HepG2 (cell line): Measurements from ENCODE around the gene CYSRT1. TPM values are rescaled to one million over a fixed set of nuclear protein-coding genes. Genes with fewer than 3 reads are reported as not detected.

Experiments used
- CBX5 ChIP-seq: sonication (generic); formaldehyde crosslinking; IDR thresholded peaks from 2 replicates; pipeline ENCODE4 v1.4.0; 2020; ENCODE audit warnings: missing genetic modification reagents, borderline replicate concordance
- CEBPB ChIP-seq: IDR thresholded peaks from 2 replicates; pipeline ENCODE4 v1.6.1; 2011; ENCODE audit warnings: low read depth, low read length, improper control_type of control experiment, borderline replicate concordance
- GPN1 ChIP-seq: sonication (generic); formaldehyde crosslinking; IDR thresholded peaks from 2 replicates; pipeline ENCODE4 v1.5.1; 2020; ENCODE audit warnings: missing genetic modification reagents, borderline replicate concordance
- LCORL ChIP-seq, 2 experiments: fragments of 450-650 bp in 1 of 2; sonication (generic) in 1 of 2; formaldehyde crosslinking in 1 of 2; IDR thresholded peaks; 2 replicates each; pipeline versions ENCODE4 v1.5.0 to v1.6.1; 2017 to 2020; ENCODE audit warnings: antibody characterized with exemption in 1 of 2, missing genetic modification reagents in 1 of 2
- MTA1 ChIP-seq: sonication (generic); formaldehyde crosslinking; IDR thresholded peaks from 2 replicates; pipeline ENCODE4 v1.4.0; 2020; ENCODE audit warnings: missing genetic modification reagents, mild to moderate bottlenecking, borderline replicate concordance
- MYC ChIP-seq: sonication (generic); formaldehyde crosslinking; IDR thresholded peaks from 2 replicates; pipeline ENCODE4 v1.9.0; 2021; ENCODE audit warnings: missing genetic modification reagents, borderline replicate concordance
- NONO ChIP-seq, 2 experiments: fragments of 450-650 bp in 1 of 2; sonication (generic) in 1 of 2; formaldehyde crosslinking in 1 of 2; IDR thresholded peaks in 1 of 2; conservative IDR thresholded peaks in 1 of 2; 2 replicates each; pipeline versions ENCODE4 v1.6.1 to v1.8.0; 2017 to 2022; ENCODE audit warnings: mild to moderate bottlenecking in 1 of 2, missing genetic modification reagents in 1 of 2, moderate library complexity in 1 of 2
- SYNCRIP ChIP-seq: fragments of 200-400 bp; formaldehyde crosslinking; IDR thresholded peaks from 2 replicates; pipeline ENCODE4 v1.6.1; 2018; ENCODE audit warnings: mild to moderate bottlenecking, low read depth, low read length; ENCODE audit not compliant: insufficient read depth
- ZFP82 ChIP-seq: sonication (generic); formaldehyde crosslinking; IDR thresholded peaks from 2 replicates; pipeline ENCODE4 v1.5.1; 2020; ENCODE audit warnings: mild to moderate bottlenecking, missing genetic modification reagents, borderline replicate concordance
- ZNF263 ChIP-seq: sonication (generic); formaldehyde crosslinking; IDR thresholded peaks from 2 replicates; pipeline ENCODE4 v1.4.0; 2020; ENCODE audit warnings: missing genetic modification reagents
- ZNF543 ChIP-seq: sonication (generic); formaldehyde crosslinking; IDR thresholded peaks from 2 replicates; pipeline ENCODE4 v1.4.0; 2020; ENCODE audit warnings: mild to moderate bottlenecking, missing genetic modification reagents
- ZSCAN21 ChIP-seq: sonication (generic); formaldehyde crosslinking; IDR thresholded peaks from 2 replicates; pipeline ENCODE4 v1.8.0; 2022; ENCODE audit warnings: mild to moderate bottlenecking, missing genetic modification reagents, moderate library complexity, borderline replicate concordance
- polyA plus RNA-seq, 8 experiments: library from polyadenylated mRNA; depleted of rRNA in 3 of 8; stranded (reverse) in 7 of 8; unstranded in 1 of 8; fragments of >200 nt; fragmentation: Illumina TruSeq in 4 of 8; extraction: Trizol in 4 of 8; gene quantifications; 2 replicates each; pipeline versions ENCODE4 v1.2.1 to v1.2.3, GENCODE V29; 2011 to 2016; ENCODE audit warnings: low read depth in 4 of 8, missing spikeins in 1 of 8, mixed read lengths in 1 of 8; ENCODE audit not compliant: insufficient read depth in 1 of 8
- total RNA-seq, 5 experiments: library from RNA; depleted of rRNA; stranded (reverse); fragments of >200 nt; fragmentation: Illumina TruSeq; extraction: Trizol; gene quantifications; 2 replicates each; pipeline ENCODE4 v1.2.3, GENCODE V29; 2016; ENCODE audit warnings: low read depth in 1 of 5
- TF ChIP-seq, protein P1 (sequence below): sonication (generic); formaldehyde crosslinking; IDR thresholded peaks from 2 replicates; pipeline ENCODE4 v1.8.0; 2023; ENCODE audit warnings: mild to moderate bottlenecking, missing genetic modification reagents
- TF ChIP-seq, protein P2 (sequence below): sonication (generic); formaldehyde crosslinking; IDR thresholded peaks from 2 replicates; pipeline ENCODE4 v1.4.0; 2020; ENCODE audit warnings: missing genetic modification reagents
- TF ChIP-seq, protein P3 (sequence below): sonication (generic); formaldehyde crosslinking; IDR thresholded peaks from 2 replicates; pipeline ENCODE4 v1.4.0; 2020; ENCODE audit warnings: missing genetic modification reagents
- TF ChIP-seq, protein P4 (sequence below): sonication (generic); formaldehyde crosslinking; IDR thresholded peaks from 2 replicates; pipeline ENCODE4 v1.4.0; 2020; ENCODE audit warnings: missing genetic modification reagents, borderline replicate concordance
- TF ChIP-seq, protein P5 (sequence below): sonication (generic); formaldehyde crosslinking; IDR thresholded peaks from 2 replicates; pipeline ENCODE4 v1.8.0; 2022; ENCODE audit warnings: missing genetic modification reagents, mild to moderate bottlenecking, borderline replicate concordance

Gene CYSRT1
- total and polyA plus RNA-seq, 2 of the 13 experiments (the other 11 are each of a cell fraction or from before 2014, with no cell fraction given), result 1.5 to 2.1 TPM

DNA sequence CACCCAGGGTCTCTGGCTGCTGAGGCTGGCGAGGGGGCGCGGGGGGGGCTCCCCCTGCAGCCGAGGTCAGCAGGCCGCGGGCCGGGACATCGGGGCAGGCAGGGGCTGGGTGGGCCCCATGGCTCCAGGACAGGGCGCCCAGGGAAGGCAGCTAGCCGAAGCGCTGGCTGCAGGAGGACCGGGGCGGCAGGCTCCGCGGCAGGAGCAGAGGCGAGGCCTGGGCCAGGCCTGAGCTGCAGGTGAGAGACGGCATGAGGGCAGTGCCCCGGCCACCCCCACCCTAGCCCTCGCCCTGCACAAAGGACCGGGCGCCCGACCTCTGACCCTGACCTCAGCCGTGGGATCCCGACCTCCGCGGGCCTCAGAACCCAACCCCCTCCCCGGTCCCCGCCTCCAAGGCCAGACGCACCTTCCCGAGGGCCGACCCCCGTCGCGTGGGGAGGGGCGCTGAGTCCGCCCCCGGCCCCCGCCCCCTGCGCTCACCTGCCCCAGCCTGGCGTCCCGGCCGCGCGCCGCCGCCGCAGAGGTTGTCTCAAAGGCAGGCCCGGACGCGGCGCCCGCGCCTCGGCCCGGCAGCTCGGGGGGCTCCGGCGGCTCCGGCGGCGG lies 3.4 kb upstream of the CYSRT1 start (continued):
- TF ChIP-seq, protein P1, sequence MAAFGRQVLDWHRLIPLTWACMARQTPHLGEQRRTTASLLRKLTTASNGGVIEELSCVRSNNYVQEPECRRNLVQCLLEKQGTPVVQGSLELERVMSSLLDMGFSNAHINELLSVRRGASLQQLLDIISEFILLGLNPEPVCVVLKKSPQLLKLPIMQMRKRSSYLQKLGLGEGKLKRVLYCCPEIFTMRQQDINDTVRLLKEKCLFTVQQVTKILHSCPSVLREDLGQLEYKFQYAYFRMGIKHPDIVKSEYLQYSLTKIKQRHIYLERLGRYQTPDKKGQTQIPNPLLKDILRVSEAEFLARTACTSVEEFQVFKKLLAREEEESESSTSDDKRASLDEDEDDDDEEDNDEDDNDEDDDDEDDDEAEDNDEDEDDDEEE (CRISPR knock-in tag), result no peak
- TF ChIP-seq LCORL (IDR thresholded peaks at IDR 0.05) (no peak), LCORL (CRISPR knock-in tag; IDR thresholded peaks at IDR 0.05) (peak; percentile 29; the same call in 1 of the 2 replicates), MYC (CRISPR knock-in tag) (peak; percentile 42; the same call in 1 of the 2 replicates), ZFP82 (CRISPR knock-in tag) (peak; percentile 53; the same call in 1 of the 2 replicates), ZNF263 (CRISPR knock-in tag) (0 out of 2 replicates have a peak, but pooled peaks have one; percentile 24), CBX5 (no peak), CEBPB (no peak), GPN1 (CRISPR knock-in tag) (no peak), ZNF543 (CRISPR knock-in tag) (peak; percentile 36; the same call in 1 of the 2 replicates), MTA1 (CRISPR knock-in tag) (peak; percentile 78; the same call in 1 of the 2 replicates), ZSCAN21 (no peak), NONO (IDR thresholded peaks at IDR 0.05) (no peak), NONO (CRISPR knock-in tag; conservative IDR thresholded peaks at IDR 0.05) (0 out of 2 replicates have a peak, but pooled peaks have one; percentile 23), SYNCRIP (no peak)
- TF ChIP-seq, protein P2, sequence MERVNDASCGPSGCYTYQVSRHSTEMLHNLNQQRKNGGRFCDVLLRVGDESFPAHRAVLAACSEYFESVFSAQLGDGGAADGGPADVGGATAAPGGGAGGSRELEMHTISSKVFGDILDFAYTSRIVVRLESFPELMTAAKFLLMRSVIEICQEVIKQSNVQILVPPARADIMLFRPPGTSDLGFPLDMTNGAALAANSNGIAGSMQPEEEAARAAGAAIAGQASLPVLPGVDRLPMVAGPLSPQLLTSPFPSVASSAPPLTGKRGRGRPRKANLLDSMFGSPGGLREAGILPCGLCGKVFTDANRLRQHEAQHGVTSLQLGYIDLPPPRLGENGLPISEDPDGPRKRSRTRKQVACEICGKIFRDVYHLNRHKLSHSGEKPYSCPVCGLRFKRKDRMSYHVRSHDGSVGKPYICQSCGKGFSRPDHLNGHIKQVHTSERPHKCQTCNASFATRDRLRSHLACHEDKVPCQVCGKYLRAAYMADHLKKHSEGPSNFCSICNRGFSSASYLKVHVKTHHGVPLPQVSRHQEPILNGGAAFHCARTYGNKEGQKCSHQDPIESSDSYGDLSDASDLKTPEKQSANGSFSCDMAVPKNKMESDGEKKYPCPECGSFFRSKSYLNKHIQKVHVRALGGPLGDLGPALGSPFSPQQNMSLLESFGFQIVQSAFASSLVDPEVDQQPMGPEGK (CRISPR knock-in tag), result peak; percentile 95
- TF ChIP-seq, protein P3, sequence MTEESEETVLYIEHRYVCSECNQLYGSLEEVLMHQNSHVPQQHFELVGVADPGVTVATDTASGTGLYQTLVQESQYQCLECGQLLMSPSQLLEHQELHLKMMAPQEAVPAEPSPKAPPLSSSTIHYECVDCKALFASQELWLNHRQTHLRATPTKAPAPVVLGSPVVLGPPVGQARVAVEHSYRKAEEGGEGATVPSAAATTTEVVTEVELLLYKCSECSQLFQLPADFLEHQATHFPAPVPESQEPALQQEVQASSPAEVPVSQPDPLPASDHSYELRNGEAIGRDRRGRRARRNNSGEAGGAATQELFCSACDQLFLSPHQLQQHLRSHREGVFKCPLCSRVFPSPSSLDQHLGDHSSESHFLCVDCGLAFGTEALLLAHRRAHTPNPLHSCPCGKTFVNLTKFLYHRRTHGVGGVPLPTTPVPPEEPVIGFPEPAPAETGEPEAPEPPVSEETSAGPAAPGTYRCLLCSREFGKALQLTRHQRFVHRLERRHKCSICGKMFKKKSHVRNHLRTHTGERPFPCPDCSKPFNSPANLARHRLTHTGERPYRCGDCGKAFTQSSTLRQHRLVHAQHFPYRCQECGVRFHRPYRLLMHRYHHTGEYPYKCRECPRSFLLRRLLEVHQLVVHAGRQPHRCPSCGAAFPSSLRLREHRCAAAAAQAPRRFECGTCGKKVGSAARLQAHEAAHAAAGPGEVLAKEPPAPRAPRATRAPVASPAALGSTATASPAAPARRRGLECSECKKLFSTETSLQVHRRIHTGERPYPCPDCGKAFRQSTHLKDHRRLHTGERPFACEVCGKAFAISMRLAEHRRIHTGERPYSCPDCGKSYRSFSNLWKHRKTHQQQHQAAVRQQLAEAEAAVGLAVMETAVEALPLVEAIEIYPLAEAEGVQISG, result peak; percentile 39
- TF ChIP-seq, protein P4, sequence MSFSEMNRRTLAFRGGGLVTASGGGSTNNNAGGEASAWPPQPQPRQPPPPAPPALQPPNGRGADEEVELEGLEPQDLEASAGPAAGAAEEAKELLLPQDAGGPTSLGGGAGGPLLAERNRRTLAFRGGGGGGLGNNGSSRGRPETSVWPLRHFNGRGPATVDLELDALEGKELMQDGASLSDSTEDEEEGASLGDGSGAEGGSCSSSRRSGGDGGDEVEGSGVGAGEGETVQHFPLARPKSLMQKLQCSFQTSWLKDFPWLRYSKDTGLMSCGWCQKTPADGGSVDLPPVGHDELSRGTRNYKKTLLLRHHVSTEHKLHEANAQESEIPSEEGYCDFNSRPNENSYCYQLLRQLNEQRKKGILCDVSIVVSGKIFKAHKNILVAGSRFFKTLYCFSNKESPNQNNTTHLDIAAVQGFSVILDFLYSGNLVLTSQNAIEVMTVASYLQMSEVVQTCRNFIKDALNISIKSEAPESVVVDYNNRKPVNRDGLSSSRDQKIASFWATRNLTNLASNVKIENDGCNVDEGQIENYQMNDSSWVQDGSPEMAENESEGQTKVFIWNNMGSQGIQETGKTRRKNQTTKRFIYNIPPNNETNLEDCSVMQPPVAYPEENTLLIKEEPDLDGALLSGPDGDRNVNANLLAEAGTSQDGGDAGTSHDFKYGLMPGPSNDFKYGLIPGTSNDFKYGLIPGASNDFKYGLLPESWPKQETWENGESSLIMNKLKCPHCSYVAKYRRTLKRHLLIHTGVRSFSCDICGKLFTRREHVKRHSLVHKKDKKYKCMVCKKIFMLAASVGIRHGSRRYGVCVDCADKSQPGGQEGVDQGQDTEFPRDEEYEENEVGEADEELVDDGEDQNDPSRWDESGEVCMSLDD (CRISPR knock-in tag), result 0 out of 2 replicates have a peak, but pooled peaks have one; percentile 41
- TF ChIP-seq, protein P5, sequence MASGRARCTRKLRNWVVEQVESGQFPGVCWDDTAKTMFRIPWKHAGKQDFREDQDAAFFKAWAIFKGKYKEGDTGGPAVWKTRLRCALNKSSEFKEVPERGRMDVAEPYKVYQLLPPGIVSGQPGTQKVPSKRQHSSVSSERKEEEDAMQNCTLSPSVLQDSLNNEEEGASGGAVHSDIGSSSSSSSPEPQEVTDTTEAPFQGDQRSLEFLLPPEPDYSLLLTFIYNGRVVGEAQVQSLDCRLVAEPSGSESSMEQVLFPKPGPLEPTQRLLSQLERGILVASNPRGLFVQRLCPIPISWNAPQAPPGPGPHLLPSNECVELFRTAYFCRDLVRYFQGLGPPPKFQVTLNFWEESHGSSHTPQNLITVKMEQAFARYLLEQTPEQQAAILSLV (CRISPR knock-in tag), result 0 out of 2 replicates have a peak, but pooled peaks have one; percentile 60
